A549 (cell line): ENCODE results near the gene ZNF618. TPM values are rescaled to one million over a fixed set of nuclear protein-coding genes. Genes with fewer than 3 reads are reported as not detected.

Experiments used
- ATAC-seq, 2 experiments: fragments of 200-7000 bp in 1 of 2; fragments of >200 bp in 1 of 2; cut with Nextera tagmentation in 1 of 2; cut with Tn5 transposase in 1 of 2; 3 replicates each; pipeline versions ENCODE4 v1.8.0 to v1.9.1; 2018 to 2020; ENCODE audit warnings: mild to moderate bottlenecking in 1 of 2, moderate library complexity in 1 of 2
- CTCF ChIA-PET: fragments of 300-600 bp; sonication (Branson Sonifier 250); formaldehyde crosslinking; extraction: SDS; loops from one replicate; lab custom pipeline; 2021; ENCODE audit warnings: antibody characterized with exemption, inconsistent platforms; lab: Yijun Ruan, JAX
- POLR2A ChIA-PET: fragments of 350-600 bp; formaldehyde crosslinking; extraction: SDS; loops from one replicate; lab custom pipeline; 2021; ENCODE audit warnings: antibody characterized with exemption, inconsistent platforms; lab: Yijun Ruan, JAX
- DNase-seq, 2 experiments: peaks; one replicate each; pipeline versions ENCODE4 v3.0.0 to v3.0.0-alpha.2; 2011 to 2016; ENCODE audit warnings: low read depth in 1 of 2, low spot score in 1 of 2
- FAIRE-seq: peaks from 2 replicates; lab custom pipeline; 2011; peaks lifted over from hg19 to GRCh38; lab: Jason Lieb, UNC
- H3K27ac ChIP-seq, 2 experiments: fragments of >200 bp; sonication (Bioruptor Twin); formaldehyde crosslinking; 3 replicates each; pipeline ENCODE4 v1.5.1; 2016 to 2017
- H3K4me1 ChIP-seq: fragments of >200 bp; sonication (Bioruptor Twin); formaldehyde crosslinking; 3 replicates; pipeline ENCODE4 v1.6.1; 2016
- H3K4me2 ChIP-seq: fragments of >200 bp; sonication (Bioruptor Twin); formaldehyde crosslinking; 3 replicates; pipeline ENCODE4 v1.6.1; 2016
- H3K4me3 ChIP-seq: fragments of >200 bp; sonication (Bioruptor Twin); formaldehyde crosslinking; 3 replicates; pipeline ENCODE4 v1.5.1; 2016
- H3K9me3 ChIP-seq: fragments of >200 bp; sonication (Bioruptor Twin); formaldehyde crosslinking; 3 replicates; pipeline ENCODE4 v1.6.1; 2016
- CHD4 ChIP-seq: fragments of 200-600 bp; sonication (generic); IDR thresholded peaks from 2 replicates; pipeline ENCODE4 v1.6.1; 2016; ENCODE audit warnings: antibody characterized with exemption, mild to moderate bottlenecking, borderline replicate concordance
- EHMT2 ChIP-seq: fragments of 200-600 bp; sonication (generic); IDR thresholded peaks from 2 replicates; pipeline ENCODE4 v1.6.1; 2016; ENCODE audit warnings: antibody characterized with exemption, low read depth, mild to moderate bottlenecking, moderate library complexity
- ELK1 ChIP-seq: fragments of 150-350 bp; IDR thresholded peaks from 2 replicates; pipeline ENCODE4 v1.6.1; 2014; ENCODE audit warnings: low read depth, mild to moderate bottlenecking, low read length
- ESRRA ChIP-seq: fragments of 150-350 bp; IDR thresholded peaks from 2 replicates; pipeline ENCODE4 v1.6.1; 2014; ENCODE audit warnings: mild to moderate bottlenecking, low read length, borderline replicate concordance
- HMGXB4 ChIP-seq: fragments of 250-450 bp; sonication (Bioruptor Pico); IDR thresholded peaks from 2 replicates; pipeline ENCODE4 v1.5.0; 2021; ENCODE audit warnings: mild to moderate bottlenecking, moderate library complexity, borderline replicate concordance
- HOXA7 ChIP-seq: fragments of 250-450 bp; sonication (Bioruptor Pico); IDR thresholded peaks from 2 replicates; pipeline ENCODE4 v1.5.0; 2020; ENCODE audit warnings: mild to moderate bottlenecking, moderate library complexity
- HOXB5 ChIP-seq: fragments of 250-450 bp; sonication (Bioruptor Pico); IDR thresholded peaks from 2 replicates; pipeline ENCODE4 v1.5.0; 2020; ENCODE audit warnings: mild to moderate bottlenecking, moderate library complexity
- JUNB ChIP-seq: fragments of >200 bp; sonication (Bioruptor Twin); formaldehyde crosslinking; IDR thresholded peaks from 2 replicates; pipeline ENCODE4 v1.6.1; 2016
- KDM1A ChIP-seq: fragments of 200-600 bp; sonication (generic); IDR thresholded peaks from 2 replicates; pipeline ENCODE4 v1.6.1; 2016; ENCODE audit warnings: low read depth, mild to moderate bottlenecking
- MYC ChIP-seq: IDR thresholded peaks from 2 replicates; pipeline ENCODE4 v1.6.1; 2012; ENCODE audit warnings: mild to moderate bottlenecking, inconsistent platforms, low read length, improper control_type of control experiment, borderline replicate concordance
- POLR2AphosphoS2 ChIP-seq: conservative IDR thresholded peaks from 2 replicates; pipeline ENCODE4 v1.6.1; 2012; ENCODE audit warnings: low read length, improper control_type of control experiment, inconsistent platforms
- RCOR1 ChIP-seq: fragments of 150-350 bp; IDR thresholded peaks from 2 replicates; pipeline ENCODE4 v1.6.1; 2014; ENCODE audit warnings: antibody characterized with exemption, low read length, low read depth
- RNF2 ChIP-seq: fragments of 200-600 bp; sonication (generic); IDR thresholded peaks from 2 replicates; pipeline ENCODE4 v1.6.1; 2016; ENCODE audit warnings: low read depth, mild to moderate bottlenecking, antibody characterized with exemption, moderate library complexity, borderline replicate concordance
- SMC3 ChIP-seq: fragments of >200 bp; sonication (Bioruptor Twin); formaldehyde crosslinking; IDR thresholded peaks from 3 replicates; pipeline ENCODE4 v1.6.1; 2018; ENCODE audit warnings: inconsistent platforms
- SREBF2 ChIP-seq: fragments of 450-650 bp; IDR thresholded peaks from 2 replicates; pipeline ENCODE4 v1.6.1; 2014; ENCODE audit warnings: mild to moderate bottlenecking, moderate library complexity
- WGBS: methylation state at CpG from one replicate; pipeline ENCODE4 v1.1.6; 2017; ENCODE audit errors: missing lambda C conversion rate; 5-methylcytosine and 5-hydroxymethylcytosine counted together
- polyA plus RNA-seq, 4 experiments: library from polyadenylated mRNA; depleted of rRNA in 3 of 4; stranded (reverse); fragments of >200 nt; fragmentation: RNase III in 1 of 4; extraction: RNeasy Plus Mini Kit Qiagen cat#74134 plus additional on column Dnase treatment in 1 of 4; gene quantifications; 2 replicates in 3 of 4; 3 replicates in 1 of 4; pipeline ENCODE4 v1.2.3, GENCODE V29; 2011 to 2017
- TF ChIP-seq, protein P1 (sequence below): fragments of >200 bp; sonication (Bioruptor Twin); formaldehyde crosslinking; IDR thresholded peaks from 3 replicates; pipeline ENCODE4 v1.5.1; 2016
- TF ChIP-seq, protein P2 (sequence below): fragments of >200 bp; sonication (Bioruptor Twin); formaldehyde crosslinking; IDR thresholded peaks from 3 replicates; pipeline ENCODE4 v1.6.1; 2016
- TF ChIP-seq, protein P3 (sequence below): IDR thresholded peaks from 2 replicates; pipeline ENCODE4 v1.6.1; 2012; ENCODE audit warnings: low read depth, borderline replicate concordance

The ZNF618 gene
- polyA plus RNA-seq, 2 of the 4 experiments (the other 2 are of a cell fraction), result 9.0 to 10.0 TPM

- 93% methylated on average over 14 of the region's 14 CpGs for WGBS
- H3K4me1 ChIP-seq, result peaks cover 27% of the 10 kb centered on the region
- ChIA-PET CTCF (interaction anchor here (0.9 to 6.2 kb wide), 7 partner anchors 10 to 211 kb away, joined by 3 to 80 read pairs (median 8); partner anchors contain the start of gene COL27A1), POLR2A (no interaction called here)
- DNase-seq (no peak), FAIRE-seq (no peak), ATAC-seq (no peak)
- no peak overlapping the region; a peak in 1 of 6 replicates for H3K27ac ChIP-seq
- H3K4me2 ChIP-seq, result peak overlapping the region; percentile 99
- no peak for TF ChIP-seq KDM1A
- TF ChIP-seq RCOR1, result no peak
- no peak for TF ChIP-seq HOXA7
- TF ChIP-seq, protein P1, sequence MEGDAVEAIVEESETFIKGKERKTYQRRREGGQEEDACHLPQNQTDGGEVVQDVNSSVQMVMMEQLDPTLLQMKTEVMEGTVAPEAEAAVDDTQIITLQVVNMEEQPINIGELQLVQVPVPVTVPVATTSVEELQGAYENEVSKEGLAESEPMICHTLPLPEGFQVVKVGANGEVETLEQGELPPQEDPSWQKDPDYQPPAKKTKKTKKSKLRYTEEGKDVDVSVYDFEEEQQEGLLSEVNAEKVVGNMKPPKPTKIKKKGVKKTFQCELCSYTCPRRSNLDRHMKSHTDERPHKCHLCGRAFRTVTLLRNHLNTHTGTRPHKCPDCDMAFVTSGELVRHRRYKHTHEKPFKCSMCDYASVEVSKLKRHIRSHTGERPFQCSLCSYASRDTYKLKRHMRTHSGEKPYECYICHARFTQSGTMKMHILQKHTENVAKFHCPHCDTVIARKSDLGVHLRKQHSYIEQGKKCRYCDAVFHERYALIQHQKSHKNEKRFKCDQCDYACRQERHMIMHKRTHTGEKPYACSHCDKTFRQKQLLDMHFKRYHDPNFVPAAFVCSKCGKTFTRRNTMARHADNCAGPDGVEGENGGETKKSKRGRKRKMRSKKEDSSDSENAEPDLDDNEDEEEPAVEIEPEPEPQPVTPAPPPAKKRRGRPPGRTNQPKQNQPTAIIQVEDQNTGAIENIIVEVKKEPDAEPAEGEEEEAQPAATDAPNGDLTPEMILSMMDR, result no peak
- TF ChIP-seq, protein P2, sequence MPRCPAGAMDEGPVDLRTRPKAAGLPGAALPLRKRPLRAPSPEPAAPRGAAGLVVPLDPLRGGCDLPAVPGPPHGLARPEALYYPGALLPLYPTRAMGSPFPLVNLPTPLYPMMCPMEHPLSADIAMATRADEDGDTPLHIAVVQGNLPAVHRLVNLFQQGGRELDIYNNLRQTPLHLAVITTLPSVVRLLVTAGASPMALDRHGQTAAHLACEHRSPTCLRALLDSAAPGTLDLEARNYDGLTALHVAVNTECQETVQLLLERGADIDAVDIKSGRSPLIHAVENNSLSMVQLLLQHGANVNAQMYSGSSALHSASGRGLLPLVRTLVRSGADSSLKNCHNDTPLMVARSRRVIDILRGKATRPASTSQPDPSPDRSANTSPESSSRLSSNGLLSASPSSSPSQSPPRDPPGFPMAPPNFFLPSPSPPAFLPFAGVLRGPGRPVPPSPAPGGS, result no peak
- no peak for TF ChIP-seq RNF2
- no peak for TF ChIP-seq SMC3
- TF ChIP-seq SREBF2, result no peak
- H3K4me3 ChIP-seq, result peak overlapping the region; percentile 84; the same call in 1 of the 3 replicates
- peaks cover 13% of the 10 kb centered on the region for H3K9me3 ChIP-seq
Observed at GRCh38 chr9:114096866-114097612, 220.9 kb downstream of the ZNF618 start.

DNA sequence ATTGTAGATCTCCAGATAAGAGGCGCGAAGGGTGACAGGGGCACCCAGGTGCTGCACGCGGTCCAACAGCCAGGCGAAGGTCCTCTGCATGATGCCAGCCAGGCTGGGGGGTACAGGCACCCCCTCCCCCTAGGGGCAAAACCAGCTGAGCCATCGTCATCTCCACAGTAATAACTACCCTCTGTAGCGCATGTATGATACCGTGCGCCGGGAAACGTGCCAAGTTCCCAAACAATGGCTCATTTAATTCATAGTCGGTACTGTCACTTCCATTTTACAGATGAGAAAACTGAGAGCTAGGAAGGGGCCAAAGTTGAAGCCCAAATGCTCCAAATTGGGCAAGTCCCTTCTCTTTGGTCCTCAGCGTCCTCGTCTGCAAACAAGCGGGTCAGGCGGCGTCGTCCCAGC is 221.5 kb downstream of the ZNF618 start:
- Histone ChIP-seq H3K9me3 (peaks cover 17% of the 10 kb centered on the region), H3K4me1 (peaks cover 27% of the 10 kb centered on the region), H3K4me3 (peak overlapping the region; percentile 84), H3K4me2 (peak overlapping the region; percentile 99), H3K27ac (peak overlapping the region; percentile 71 to 91)
- DNase-seq (no peak), ATAC-seq (no peak), FAIRE-seq (no peak)
- WGBS, result 70% methylated on average over 14 of the region's 18 CpGs
- TF ChIP-seq HOXB5, result no peak
- TF ChIP-seq, protein P3, sequence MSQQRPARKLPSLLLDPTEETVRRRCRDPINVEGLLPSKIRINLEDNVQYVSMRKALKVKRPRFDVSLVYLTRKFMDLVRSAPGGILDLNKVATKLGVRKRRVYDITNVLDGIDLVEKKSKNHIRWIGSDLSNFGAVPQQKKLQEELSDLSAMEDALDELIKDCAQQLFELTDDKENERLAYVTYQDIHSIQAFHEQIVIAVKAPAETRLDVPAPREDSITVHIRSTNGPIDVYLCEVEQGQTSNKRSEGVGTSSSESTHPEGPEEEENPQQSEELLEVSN, result no peak
- no peak for TF ChIP-seq JUNB
- no peak for TF ChIP-seq ESRRA
- TF ChIP-seq POLR2AphosphoS2, result no peak
- no peak for TF ChIP-seq CHD4
- no peak for TF ChIP-seq MYC
- TF ChIP-seq EHMT2, result no peak
- TF ChIP-seq HOXA7, result no peak
- TF ChIP-seq HMGXB4 (CRISPR knock-in tag), result no peak
- TF ChIP-seq KDM1A, result no peak
- no peak for TF ChIP-seq ELK1
- ChIA-PET CTCF (interaction anchor here (0.9 to 6.2 kb wide), 4 partner anchors 10 to 194 kb away, joined by 3 to 80 read pairs (median 32); no protein-coding TSS in a partner anchor), POLR2A (no interaction called here)
